ENCODE measurements around the gene TMEM260.

The TMEM260 gene

DNA sequence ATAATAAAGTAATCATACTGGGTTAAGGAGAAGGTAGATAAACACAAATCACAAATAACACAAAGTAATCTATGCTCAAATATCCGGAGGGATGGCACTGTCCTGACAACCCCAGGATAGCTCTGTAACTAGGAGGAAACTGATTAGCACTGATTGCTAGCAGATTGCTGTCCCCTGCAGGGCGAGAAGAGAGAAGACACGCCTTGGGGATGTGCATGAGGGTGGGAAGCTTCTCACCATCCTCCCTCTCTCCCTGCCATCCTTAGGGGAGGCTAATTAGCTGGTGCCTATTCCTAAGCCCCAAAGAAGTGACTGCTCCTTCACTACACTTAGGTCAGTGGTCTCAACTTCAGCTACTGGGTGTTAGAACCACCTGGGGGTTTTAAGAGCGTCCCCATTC, 27.0 kb upstream of the TMEM260 start:
- no peak overlapping the region for H3K4me3 ChIP-seq (ENCODE audit: low read depth, low read length)
- DNase-seq (ENCODE audit: low read depth) = no peak
- TF ChIP-seq, protein P1, sequence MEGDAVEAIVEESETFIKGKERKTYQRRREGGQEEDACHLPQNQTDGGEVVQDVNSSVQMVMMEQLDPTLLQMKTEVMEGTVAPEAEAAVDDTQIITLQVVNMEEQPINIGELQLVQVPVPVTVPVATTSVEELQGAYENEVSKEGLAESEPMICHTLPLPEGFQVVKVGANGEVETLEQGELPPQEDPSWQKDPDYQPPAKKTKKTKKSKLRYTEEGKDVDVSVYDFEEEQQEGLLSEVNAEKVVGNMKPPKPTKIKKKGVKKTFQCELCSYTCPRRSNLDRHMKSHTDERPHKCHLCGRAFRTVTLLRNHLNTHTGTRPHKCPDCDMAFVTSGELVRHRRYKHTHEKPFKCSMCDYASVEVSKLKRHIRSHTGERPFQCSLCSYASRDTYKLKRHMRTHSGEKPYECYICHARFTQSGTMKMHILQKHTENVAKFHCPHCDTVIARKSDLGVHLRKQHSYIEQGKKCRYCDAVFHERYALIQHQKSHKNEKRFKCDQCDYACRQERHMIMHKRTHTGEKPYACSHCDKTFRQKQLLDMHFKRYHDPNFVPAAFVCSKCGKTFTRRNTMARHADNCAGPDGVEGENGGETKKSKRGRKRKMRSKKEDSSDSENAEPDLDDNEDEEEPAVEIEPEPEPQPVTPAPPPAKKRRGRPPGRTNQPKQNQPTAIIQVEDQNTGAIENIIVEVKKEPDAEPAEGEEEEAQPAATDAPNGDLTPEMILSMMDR (IDR thresholded peaks at IDR 0.05; ENCODE audit: low read depth, low read length, missing control alignments) = no peak
- in situ Hi-C loops (cut with HindIII; ENCODE audit: low sequenced_read_pairs) = no loop called here

DNA sequence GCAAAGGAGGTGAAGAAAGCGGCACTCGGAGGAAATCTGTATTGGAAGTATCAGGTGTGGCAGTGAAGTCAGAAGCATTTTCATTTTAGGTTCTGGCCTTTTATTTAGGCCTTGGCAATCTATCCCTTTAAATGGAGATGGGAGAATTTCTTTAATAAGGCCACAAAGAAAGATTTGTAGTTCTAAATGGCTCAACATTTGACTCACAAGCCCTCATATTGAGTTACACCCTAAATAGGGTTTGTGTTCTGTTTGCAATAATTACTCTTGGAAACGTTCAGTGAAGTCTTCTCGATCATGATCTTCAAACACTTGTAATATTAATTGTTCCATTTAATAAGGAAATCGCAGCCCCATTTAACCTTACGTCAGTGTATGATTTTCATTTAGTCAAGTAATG, 25.3 kb upstream of the TMEM260 start:
- in situ Hi-C loops (cut with HindIII; ENCODE audit: low sequenced_read_pairs) = no loop called here
- TF ChIP-seq, protein P1 (IDR thresholded peaks at IDR 0.05; ENCODE audit: low read depth, low read length, missing control alignments) = no peak
- H3K4me3 ChIP-seq (ENCODE audit: low read depth, low read length) = no peak overlapping the region
- DNase-seq (ENCODE audit: low read depth) = no peak

DNA sequence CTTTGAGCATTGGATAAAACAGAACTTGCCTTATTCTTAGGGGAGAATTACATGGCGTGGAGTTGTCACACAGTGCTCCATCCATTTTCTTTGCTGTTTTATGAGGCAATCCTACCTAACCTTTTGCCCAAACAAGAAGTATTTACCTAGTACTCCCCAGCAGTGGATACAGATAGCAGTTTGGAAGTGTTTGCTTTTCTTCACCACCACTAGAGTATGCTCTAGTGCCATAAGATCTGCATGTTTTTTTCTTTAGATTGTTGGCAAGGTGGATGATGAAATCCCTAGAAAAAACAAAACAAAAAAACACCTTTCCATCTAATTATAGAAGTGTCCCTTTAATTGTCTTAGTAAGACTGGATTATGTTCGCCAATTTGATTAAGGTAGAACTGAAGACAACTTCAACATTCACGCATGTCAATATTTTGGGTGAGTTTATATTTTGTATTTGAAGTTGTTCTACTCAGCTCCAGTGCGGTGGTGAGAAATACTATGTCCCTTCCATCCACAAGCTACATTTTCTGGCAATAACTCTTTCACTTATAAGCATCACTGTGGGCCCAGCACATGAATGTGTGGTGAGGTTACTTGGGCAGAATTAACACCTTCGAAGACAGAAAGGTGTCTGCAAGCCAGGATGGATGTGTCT, 23.6 kb upstream of the TMEM260 start:
- TF ChIP-seq, protein P1 (IDR thresholded peaks at IDR 0.05; ENCODE audit: low read depth, low read length, missing control alignments) = peak; percentile 61
- in situ Hi-C loops (cut with HindIII; ENCODE audit: low sequenced_read_pairs) = no loop called here
- H3K4me3 ChIP-seq (ENCODE audit: low read depth, low read length) = no peak overlapping the region
- DNase-seq (ENCODE audit: low read depth) = peak; percentile 15

DNA sequence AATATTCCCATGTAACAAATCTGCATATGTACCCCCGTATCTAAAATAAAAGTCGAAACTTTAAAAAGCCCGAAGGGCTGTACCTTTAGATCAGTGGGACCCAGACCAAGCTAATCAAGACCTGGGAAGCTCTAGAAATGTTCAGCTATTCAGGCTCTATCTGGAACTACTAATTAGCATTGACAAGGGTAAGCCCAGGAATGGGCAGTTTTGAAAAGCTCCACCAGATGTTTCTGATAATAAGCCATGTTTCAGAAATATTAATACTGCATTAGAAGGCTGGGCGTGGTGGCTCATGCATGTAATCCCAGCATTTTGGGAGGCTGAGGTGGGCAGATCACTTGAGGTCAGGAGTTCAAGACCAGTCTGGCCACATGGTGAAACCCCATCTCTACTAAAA, 20.4 kb upstream of the TMEM260 start:
- no peak overlapping the region for H3K4me3 ChIP-seq (ENCODE audit: low read depth, low read length)
- DNase-seq (ENCODE audit: low read depth) = no peak
- in situ Hi-C loops (cut with HindIII; ENCODE audit: low sequenced_read_pairs) = no loop called here
- TF ChIP-seq, protein P1 (IDR thresholded peaks at IDR 0.05; ENCODE audit: low read depth, low read length, missing control alignments) = no peak

DNA sequence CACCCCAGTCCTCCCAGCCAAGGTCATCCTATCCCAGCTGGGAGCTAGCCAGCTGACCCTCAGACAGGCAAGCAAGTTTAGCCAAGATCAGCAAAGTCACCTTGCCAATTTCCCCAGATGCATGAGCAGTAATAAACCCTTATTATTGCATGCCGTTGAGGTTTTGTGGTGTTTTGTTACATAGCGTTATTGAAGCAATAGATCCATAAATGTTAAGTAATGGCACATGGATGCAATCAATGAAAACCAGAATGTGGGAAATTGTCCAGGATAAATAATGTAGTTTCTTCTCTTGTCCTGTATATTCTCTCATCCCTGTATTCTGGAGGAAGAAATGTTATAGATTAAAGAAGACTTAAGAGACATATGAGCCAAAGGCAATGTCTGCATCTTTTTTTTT, 18.0 kb upstream of the TMEM260 start:
- no peak for DNase-seq (ENCODE audit: low read depth)
- TF ChIP-seq, protein P1 (IDR thresholded peaks at IDR 0.05; ENCODE audit: low read depth, low read length, missing control alignments) = no peak
- no peak overlapping the region for H3K4me3 ChIP-seq (ENCODE audit: low read depth, low read length)
- in situ Hi-C loops (cut with HindIII; ENCODE audit: low sequenced_read_pairs) = no loop called here

DNA sequence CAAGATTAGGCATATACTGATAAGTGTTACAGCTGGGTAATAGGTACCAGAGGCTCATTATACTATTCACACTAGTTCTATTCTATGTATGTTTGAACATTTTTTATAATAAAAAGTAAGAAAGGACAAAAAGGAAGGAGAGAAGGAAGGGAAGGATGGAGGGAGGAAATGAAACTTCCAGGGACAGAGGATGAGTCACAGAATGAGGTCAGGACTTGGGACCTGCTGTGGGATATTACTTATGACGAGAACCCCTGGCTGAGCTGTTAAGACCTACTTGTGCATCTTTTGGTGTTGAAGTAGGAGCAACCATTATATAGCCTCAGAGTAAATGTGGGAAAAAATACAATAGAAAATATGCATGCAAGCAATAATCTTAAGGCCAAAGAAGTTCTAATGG, 16.7 kb upstream of the TMEM260 start:
- DNase-seq (ENCODE audit: low read depth) = no peak
- H3K4me3 ChIP-seq (ENCODE audit: low read depth, low read length) = no peak overlapping the region
- TF ChIP-seq, protein P1 (IDR thresholded peaks at IDR 0.05; ENCODE audit: low read depth, low read length, missing control alignments) = no peak
- in situ Hi-C loops (cut with HindIII; ENCODE audit: low sequenced_read_pairs) = no loop called here
